Measurements from ENCODE around the gene NIPSNAP2. TPM values are rescaled to one million over a fixed set of nuclear protein-coding genes. Genes with fewer than 3 reads are reported as not detected.
A peak's percentile ranks its signal among the peaks of the same experiment; 100 is the strongest.

NIPSNAP2 gene
- total and polyA plus RNA-seq, 2 of the 13 experiments (the other 11 are each of a cell fraction or from before 2014, with no cell fraction given): 40.3 to 61.5 TPM

- peak; percentile 53; the same call in 1 of the 2 replicates for TF ChIP-seq POGZ (CRISPR knock-in tag; IDR thresholded peaks at IDR 0.05)
- peak; percentile 67 for TF ChIP-seq NCOA2 (CRISPR knock-in tag; IDR thresholded peaks at IDR 0.05)
- TF ChIP-seq AKAP8 (CRISPR knock-in tag; IDR thresholded peaks at IDR 0.05): no peak
- no peak for TF ChIP-seq NRL (CRISPR knock-in tag; IDR thresholded peaks at IDR 0.05; ENCODE audit: borderline replicate concordance)
- no peak for TF ChIP-seq ZNF563 (CRISPR knock-in tag; IDR thresholded peaks at IDR 0.05)
- TF ChIP-seq ZNF317 (CRISPR knock-in tag; IDR thresholded peaks at IDR 0.05): no peak
- TF ChIP-seq HMG20A (CRISPR knock-in tag; IDR thresholded peaks at IDR 0.05; ENCODE audit: borderline replicate concordance): peak; percentile 83
- TF ChIP-seq MAFK (conservative IDR thresholded peaks at IDR 0.05 in 1 of 2, IDR thresholded peaks at IDR 0.05 in 1 of 2; ENCODE audit: low read length in 2 of 2): peak; percentile 82 to 83
- TF ChIP-seq KMT2B (CRISPR knock-in tag; IDR thresholded peaks at IDR 0.05): peak; percentile 39; the same call in 1 of the 2 replicates
- TF ChIP-seq ZNF703 (CRISPR knock-in tag; IDR thresholded peaks at IDR 0.05; ENCODE audit: borderline replicate concordance): no peak
- peak; percentile 92 for TF ChIP-seq ASH2L (IDR thresholded peaks at IDR 0.05; ENCODE audit: insufficient read length, low read depth, low read length)
- TF ChIP-seq ZNF616 (CRISPR knock-in tag; IDR thresholded peaks at IDR 0.05; ENCODE audit: low read depth): no peak
- TF ChIP-seq TAF15 (IDR thresholded peaks at IDR 0.05; ENCODE audit: low read depth, low read length, poor library complexity, severe bottlenecking): no peak
- TF ChIP-seq RBFOX2 (IDR thresholded peaks at IDR 0.05; ENCODE audit: low read depth, low read length): no peak
- no peak for TF ChIP-seq MNT (IDR thresholded peaks at IDR 0.05)
- no peak for TF ChIP-seq ELK4 (CRISPR knock-in tag; IDR thresholded peaks at IDR 0.05; ENCODE audit: borderline replicate concordance)
- peak; percentile 66; the same call in 1 of the 2 replicates for TF ChIP-seq ZNF331 (CRISPR knock-in tag; IDR thresholded peaks at IDR 0.05)
- no peak for TF ChIP-seq DMTF1 (CRISPR knock-in tag; IDR thresholded peaks at IDR 0.05)
- no peak for TF ChIP-seq ZNF367 (CRISPR knock-in tag; IDR thresholded peaks at IDR 0.05; ENCODE audit: borderline replicate concordance)
- TF ChIP-seq TOPORS (CRISPR knock-in tag; IDR thresholded peaks at IDR 0.05): no peak
- 0 out of 2 replicates have a peak, but pooled peaks have one; percentile 3 for TF ChIP-seq ZBTB10 (CRISPR knock-in tag; IDR thresholded peaks at IDR 0.05; ENCODE audit: borderline replicate concordance)
- peak; percentile 41; the same call in 1 of the 2 replicates for TF ChIP-seq ZNF441 (CRISPR knock-in tag; IDR thresholded peaks at IDR 0.05; ENCODE audit: borderline replicate concordance)
Observed at GRCh38 chr7:56028942-56029630, 64.7 kb downstream of the NIPSNAP2 start (continued).
